ENCODE results near the gene GRK5. TPM values are rescaled to one million over a fixed set of nuclear protein-coding genes. Genes with fewer than 3 reads are reported as not detected.

GRK5 gene
- total RNA-seq, 6 experiments from 2014 or later: 9.7 to 16.8 (median 15.9) TPM

DNA sequence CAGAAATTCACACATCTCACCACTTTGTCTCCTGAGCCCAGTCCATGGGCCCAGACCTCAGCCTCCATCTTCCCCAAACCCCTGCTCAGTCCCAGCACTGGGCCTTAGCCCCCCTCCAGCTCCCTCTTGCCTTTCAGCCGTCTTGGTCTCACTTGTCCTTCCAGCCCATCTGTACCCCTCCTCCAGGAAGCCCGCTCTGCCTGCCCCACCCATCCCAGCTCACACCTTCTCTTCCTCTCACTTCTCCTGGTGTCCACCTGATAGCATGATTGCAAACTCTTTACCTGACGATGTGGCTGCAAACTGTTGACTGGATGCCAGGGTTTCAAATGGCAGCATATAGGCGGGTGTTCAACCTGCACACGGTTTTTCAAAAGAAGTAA, 238.6 kb downstream of the GRK5 start:
- no peaks in the 10 kb centered on the region for H3K9me3 Mint-ChIP-seq
- H3K36me3 Mint-ChIP-seq (ENCODE audit: low read depth): no peaks in the 10 kb centered on the region
- H3K4me3 Mint-ChIP-seq: no peak overlapping the region
- no peak for DNase-seq
- peaks cover 18% of the 10 kb centered on the region for H3K4me1 Mint-ChIP-seq (ENCODE audit: low read depth)
- TF ChIP-seq, protein P1, sequence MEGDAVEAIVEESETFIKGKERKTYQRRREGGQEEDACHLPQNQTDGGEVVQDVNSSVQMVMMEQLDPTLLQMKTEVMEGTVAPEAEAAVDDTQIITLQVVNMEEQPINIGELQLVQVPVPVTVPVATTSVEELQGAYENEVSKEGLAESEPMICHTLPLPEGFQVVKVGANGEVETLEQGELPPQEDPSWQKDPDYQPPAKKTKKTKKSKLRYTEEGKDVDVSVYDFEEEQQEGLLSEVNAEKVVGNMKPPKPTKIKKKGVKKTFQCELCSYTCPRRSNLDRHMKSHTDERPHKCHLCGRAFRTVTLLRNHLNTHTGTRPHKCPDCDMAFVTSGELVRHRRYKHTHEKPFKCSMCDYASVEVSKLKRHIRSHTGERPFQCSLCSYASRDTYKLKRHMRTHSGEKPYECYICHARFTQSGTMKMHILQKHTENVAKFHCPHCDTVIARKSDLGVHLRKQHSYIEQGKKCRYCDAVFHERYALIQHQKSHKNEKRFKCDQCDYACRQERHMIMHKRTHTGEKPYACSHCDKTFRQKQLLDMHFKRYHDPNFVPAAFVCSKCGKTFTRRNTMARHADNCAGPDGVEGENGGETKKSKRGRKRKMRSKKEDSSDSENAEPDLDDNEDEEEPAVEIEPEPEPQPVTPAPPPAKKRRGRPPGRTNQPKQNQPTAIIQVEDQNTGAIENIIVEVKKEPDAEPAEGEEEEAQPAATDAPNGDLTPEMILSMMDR (IDR thresholded peaks at IDR 0.05): no peak
- H3K27me3 Mint-ChIP-seq (ENCODE audit: insufficient read depth): peaks cover 6% of the 10 kb centered on the region; the same call in 1 of the 2 replicates
- H3K27ac Mint-ChIP-seq: no peak overlapping the region

DNA sequence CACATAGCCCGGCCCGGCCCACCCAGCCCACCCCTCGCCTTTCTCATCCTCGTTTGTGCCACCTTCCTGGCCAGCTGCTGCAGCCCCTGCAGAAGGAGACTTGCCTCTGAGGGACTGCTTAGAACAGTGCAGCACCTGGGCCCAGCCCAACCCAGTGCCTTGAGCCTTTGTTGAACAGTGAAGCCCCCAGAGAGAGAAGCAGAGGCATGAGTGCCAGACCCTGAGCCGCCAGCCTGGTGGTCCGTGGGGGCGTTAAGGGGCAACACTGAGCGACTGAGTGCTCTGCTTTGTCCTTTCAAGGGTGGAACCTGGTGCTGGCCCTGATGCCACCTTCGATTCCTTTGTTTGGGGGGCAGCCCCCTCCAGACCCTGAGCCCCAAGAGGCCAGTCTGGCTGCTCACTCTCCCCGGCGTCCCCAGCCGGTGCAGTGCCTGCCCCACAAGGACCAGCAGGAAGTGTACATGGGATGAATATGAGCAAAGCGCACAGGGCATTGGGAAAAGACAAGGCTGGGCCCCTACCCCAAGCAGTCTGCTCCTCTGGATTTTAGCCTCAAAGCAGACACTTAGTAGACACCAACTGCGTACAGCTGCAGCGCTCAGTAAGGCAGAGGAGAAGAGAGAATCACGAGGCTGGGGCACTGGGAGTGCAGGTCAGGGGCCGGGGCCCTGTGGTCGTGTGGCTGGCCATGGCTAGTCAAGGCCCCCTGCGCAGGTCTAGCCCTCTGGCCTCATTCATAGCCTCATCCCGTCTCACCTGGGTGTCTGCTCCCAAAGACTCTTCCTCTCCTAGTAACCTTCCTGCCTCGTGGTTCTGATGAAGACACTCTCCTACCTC, 239.3 kb downstream of the GRK5 start:
- Mint-ChIP-seq H3K27me3 (ENCODE audit: insufficient read depth) (peaks cover 4% of the 10 kb centered on the region; the same call in 1 of the 2 replicates), H3K9me3 (no peaks in the 10 kb centered on the region), H3K36me3 (ENCODE audit: low read depth) (no peaks in the 10 kb centered on the region), H3K27ac (no peak overlapping the region), H3K4me3 (no peak overlapping the region), H3K4me1 (ENCODE audit: low read depth) (peaks cover 12% of the 10 kb centered on the region)
- DNase-seq: no peak
- TF ChIP-seq, protein P1 (IDR thresholded peaks at IDR 0.05): no peak

DNA sequence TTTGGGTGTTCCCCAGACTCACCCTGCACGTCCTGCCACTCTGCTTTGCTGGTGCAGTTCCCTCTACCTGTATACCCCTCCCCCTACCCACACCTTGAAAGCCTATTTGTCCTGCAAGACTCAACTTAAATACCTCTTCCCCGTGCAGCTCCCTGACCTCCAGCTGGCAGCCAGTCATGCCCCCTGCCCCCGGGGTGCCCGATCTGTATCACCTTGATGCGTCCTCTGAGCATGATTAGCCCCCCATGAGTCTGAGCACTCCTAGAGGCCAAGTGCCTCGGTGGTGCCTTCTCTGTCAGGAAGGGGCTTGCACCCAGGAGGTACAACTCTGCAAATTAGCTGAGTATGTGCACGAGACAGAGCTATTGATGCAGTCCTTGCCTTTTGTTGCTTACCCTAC, 240.1 kb downstream of the GRK5 start:
- TF ChIP-seq, protein P1 (IDR thresholded peaks at IDR 0.05): no peak
- Mint-ChIP-seq H3K27me3 (ENCODE audit: insufficient read depth) (peaks cover 4% of the 10 kb centered on the region; the same call in 1 of the 2 replicates), H3K36me3 (ENCODE audit: low read depth) (no peaks in the 10 kb centered on the region), H3K27ac (no peak overlapping the region), H3K4me1 (ENCODE audit: low read depth) (peaks cover 9% of the 10 kb centered on the region), H3K9me3 (no peaks in the 10 kb centered on the region), H3K4me3 (no peak overlapping the region)
- DNase-seq: no peak

DNA sequence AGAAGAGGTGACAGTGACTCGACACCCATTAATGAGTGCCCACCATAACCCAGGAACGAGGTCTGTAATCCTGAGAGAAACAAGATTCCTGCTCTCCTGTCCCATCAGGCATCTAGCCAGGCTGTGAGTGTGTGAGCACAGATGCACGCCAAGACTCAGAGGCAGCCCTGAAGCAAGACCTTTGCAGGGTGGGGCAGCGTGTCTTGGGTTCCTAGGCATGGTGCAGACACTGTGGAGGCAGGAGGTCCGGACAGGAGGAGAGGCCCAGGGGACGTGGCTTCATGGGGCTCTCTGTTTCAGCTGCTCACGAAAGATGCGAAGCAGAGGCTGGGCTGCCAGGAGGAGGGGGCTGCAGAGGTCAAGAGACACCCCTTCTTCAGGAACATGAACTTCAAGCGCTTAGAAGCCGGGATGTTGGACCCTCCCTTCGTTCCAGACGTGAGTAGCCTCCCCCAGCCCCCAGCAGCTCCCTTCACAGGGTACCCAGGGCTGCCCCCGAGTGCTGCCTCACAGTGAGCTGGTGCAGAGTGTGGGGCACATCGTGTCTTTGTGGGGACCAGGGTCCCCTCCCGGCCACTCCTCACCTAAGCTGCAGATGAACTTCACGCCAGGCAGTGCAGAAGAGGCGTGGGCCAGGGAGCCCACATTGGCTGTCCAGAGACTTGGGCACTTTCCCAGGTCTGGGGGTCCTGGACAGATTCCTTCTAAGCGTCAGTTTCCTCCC, 240.6 kb downstream of the GRK5 start:
- Mint-ChIP-seq H3K36me3 (ENCODE audit: low read depth) (no peaks in the 10 kb centered on the region), H3K27ac (no peak overlapping the region), H3K4me3 (no peak overlapping the region), H3K27me3 (ENCODE audit: insufficient read depth) (peaks cover 4% of the 10 kb centered on the region; the same call in 1 of the 2 replicates), H3K9me3 (no peaks in the 10 kb centered on the region), H3K4me1 (ENCODE audit: low read depth) (peaks cover 9% of the 10 kb centered on the region)
- DNase-seq: no peak
- TF ChIP-seq, protein P1 (IDR thresholded peaks at IDR 0.05): no peak

DNA sequence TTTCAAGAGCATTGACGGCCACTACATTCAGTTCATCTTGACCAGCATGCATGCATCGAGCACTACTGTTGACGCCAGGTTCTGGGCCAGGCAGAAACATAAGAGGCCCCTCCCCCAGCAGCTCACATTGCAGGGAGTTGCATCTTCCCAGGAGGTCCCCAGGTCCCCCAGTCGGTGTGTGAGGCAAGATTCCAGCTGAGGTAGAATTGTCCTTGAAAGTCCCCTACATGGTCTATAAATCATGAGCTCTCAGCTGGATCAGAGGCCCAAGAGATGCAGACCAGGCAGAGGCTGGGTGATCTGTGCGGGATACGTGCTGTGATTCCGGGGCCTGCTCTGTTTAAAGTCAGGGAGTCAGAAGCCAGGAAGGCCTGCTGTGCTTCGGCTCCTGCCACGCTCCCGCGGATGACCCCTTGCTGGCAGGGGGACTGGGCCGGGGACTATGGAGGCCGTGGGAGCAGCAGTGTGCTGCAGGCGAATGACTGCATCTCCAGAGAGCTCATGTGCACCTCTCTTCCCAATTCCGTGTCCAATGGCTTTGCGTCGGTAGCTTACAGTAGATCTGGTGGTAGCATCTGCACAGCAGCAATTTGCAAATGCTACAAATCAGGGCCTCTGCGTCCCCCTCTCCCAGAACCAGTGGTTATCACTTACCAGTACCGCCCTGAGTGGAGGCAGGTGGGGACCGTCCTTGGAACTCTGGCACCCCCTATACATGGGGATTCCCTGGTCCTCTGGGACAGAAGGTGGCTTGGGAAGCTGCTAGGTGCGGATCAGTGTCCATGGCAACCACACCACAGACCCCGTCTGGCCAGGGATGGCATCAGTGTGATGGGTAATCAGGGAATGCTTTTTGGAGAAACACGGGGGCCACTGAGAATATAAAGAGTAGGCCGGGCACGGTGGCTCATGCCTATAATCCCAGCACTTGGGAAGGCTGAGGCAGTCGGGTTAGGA, 241.5 kb downstream of the GRK5 start:
- Mint-ChIP-seq H3K4me1 (ENCODE audit: low read depth) (peaks cover 9% of the 10 kb centered on the region), H3K36me3 (ENCODE audit: low read depth) (no peaks in the 10 kb centered on the region), H3K4me3 (no peak overlapping the region), H3K9me3 (no peaks in the 10 kb centered on the region), H3K27ac (no peak overlapping the region), H3K27me3 (ENCODE audit: insufficient read depth) (peaks cover 3% of the 10 kb centered on the region)
- TF ChIP-seq, protein P1 (IDR thresholded peaks at IDR 0.05): no peak
- no peak for DNase-seq
